TTC549 (cell line): Measurements from ENCODE around the gene MED13.

Experiments used
- FAIRE-seq: peaks from 2 replicates; lab custom pipeline; 2012; peaks lifted over from hg19 to GRCh38; lab: Jason Lieb, UNC

Gene MED13

GRCh38 chr17:62064791-62065563, at the start of gene MED13:
MED13 (minus strand) TSS chr17:62065278; CDS start chr17:62065205, 73 bp downstream.
- no peak for FAIRE-seq

- no peak for FAIRE-seq
Observed at GRCh38 chr17:62112229-62112628, 47.2 kb upstream of the MED13 start.

DNA sequence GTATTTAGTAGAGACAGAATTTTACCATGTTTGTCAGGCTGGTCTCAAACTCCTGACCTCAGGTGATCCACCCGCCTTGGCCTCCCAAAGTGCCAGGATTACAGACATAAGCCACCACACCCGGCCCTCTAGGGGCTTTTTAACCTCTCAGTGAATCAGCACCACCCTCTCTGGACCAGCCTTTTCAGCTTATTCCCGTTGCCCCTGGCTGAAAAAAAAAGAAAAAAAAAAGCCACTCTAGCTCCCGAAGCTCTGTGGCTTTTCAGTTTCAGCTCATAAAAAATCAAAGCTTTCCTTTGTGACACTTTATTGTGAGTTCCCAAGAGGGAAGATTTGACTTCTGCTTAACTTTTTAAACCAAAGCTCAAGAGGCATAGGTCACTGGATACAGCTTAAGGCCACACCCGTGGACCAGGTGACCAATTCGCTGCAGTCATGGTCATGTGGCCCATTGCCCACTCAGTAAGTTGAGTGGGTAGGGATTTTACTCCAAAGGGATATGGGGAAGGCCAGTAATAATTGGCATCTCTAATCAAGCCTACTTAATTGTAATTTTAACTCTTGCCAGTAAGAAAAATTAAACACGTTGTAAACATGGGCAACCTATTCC, 46.6 kb upstream of the MED13 start:
- FAIRE-seq = no peak

DNA sequence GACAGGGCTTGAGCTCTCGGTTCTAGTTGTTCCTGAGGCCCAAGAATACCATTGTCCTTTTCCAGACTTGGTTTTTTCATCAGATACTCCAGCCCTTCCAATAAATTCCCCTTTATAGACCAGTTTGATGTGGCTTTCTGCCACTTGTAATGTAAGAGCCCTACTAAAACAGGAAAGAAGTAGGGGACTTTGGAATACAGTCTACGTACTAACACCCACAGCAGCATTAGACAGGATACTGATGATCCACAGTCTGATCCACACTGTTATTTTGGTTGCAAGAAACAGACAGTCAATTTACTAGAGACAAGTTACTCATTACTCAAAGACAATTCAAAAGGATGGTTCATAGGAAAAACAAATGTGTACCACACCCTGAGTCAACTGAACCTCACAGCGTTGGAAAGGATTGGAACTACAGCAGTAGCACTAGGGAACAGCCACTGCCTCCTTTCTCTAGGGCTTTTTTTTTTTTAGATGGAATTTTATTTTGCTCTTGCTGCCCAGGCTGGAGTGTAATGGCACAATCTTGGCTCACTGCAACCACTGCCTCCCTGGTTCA, 45.9 kb upstream of the MED13 start:
- no peak for FAIRE-seq

- FAIRE-seq = no peak
Observed at GRCh38 chr17:62109924-62110323, 44.8 kb upstream of the MED13 start.

- no peak for FAIRE-seq
Observed at GRCh38 chr17:62109378-62109902, 44.4 kb upstream of the MED13 start.

DNA sequence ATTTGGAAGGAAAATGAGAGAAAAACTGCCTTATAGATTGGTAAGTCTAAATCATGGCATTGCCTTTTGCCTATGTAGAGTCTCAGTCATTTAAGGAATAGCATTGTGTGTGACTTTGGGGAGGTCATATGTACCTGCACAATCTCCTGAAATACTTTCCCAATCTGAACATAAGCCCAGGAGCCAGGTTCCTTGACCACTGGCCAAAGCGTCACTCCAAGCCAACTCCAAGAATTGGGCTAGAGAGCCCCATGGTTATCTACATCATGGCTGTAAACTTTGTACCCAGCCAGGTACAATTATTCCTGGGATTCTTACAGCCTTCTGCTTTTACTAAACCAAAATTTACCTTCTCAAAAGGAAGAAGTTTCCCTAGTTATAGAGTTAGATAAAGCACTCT, 40.8 kb upstream of the MED13 start:
- FAIRE-seq = no peak

- no peak for FAIRE-seq
Observed at GRCh38 chr17:62105357-62105756, 40.3 kb upstream of the MED13 start.

GRCh38 chr17:62101515-62101914, 36.4 kb upstream of the MED13 start:
- FAIRE-seq = no peak

DNA sequence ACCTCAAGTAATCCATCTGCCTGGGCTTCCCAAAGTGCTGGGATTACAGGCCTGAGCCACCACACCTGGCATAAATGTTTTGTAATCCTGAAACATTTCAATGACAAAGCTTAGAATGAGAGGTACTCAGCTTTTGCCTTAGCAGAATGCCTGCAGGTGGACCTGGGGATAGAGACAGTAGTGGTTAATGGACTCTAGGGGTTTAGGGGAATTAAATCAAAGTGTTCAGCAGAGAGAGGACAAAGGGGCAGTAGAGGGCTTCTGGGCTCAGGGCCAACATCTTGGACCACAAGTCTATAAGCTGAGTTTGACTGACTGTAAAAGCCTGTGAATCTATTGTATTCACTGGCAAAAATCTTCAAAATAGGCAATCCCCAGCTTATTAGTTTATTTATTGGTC, 36.0 kb upstream of the MED13 start:
- no peak for FAIRE-seq

- FAIRE-seq = no peak
Observed at GRCh38 chr17:62100055-62100454, 35.0 kb upstream of the MED13 start.

GRCh38 chr17:62099532-62099931, 34.5 kb upstream of the MED13 start:
- FAIRE-seq = no peak

DNA sequence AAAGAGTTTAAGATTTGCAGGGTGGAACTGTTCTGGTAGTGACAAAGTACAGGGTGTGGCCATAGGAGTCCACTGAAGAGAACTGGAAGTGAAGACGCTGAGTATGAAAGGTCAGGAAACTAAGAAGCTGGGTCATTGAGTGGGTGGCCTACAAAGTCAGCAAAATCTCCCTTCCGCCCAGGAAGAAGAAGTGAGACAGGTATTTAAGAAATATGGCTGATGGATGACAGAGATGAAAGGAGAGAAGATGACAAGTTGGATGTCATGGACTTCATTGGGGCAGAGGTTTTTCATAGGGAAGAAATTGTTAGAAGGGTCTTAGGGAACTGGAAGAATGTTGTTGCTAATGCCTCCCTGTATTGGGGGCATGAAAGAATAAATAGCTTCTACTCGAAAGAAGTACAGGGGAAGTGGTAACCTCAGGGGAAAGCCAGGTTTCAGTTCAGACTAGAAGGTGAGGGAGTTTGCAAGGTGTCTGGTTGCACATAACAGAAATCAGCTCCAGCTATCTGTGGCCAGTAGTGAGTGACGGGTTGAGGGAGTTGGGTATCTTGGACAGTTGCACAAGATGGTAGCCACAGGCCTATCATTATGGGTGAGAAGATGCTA, 33.6 kb upstream of the MED13 start:
- FAIRE-seq = no peak

- no peak for FAIRE-seq
Observed at GRCh38 chr17:62096401-62096670, 31.3 kb upstream of the MED13 start.

GRCh38 chr17:62094175-62094574, 29.1 kb upstream of the MED13 start:
- no peak for FAIRE-seq

DNA sequence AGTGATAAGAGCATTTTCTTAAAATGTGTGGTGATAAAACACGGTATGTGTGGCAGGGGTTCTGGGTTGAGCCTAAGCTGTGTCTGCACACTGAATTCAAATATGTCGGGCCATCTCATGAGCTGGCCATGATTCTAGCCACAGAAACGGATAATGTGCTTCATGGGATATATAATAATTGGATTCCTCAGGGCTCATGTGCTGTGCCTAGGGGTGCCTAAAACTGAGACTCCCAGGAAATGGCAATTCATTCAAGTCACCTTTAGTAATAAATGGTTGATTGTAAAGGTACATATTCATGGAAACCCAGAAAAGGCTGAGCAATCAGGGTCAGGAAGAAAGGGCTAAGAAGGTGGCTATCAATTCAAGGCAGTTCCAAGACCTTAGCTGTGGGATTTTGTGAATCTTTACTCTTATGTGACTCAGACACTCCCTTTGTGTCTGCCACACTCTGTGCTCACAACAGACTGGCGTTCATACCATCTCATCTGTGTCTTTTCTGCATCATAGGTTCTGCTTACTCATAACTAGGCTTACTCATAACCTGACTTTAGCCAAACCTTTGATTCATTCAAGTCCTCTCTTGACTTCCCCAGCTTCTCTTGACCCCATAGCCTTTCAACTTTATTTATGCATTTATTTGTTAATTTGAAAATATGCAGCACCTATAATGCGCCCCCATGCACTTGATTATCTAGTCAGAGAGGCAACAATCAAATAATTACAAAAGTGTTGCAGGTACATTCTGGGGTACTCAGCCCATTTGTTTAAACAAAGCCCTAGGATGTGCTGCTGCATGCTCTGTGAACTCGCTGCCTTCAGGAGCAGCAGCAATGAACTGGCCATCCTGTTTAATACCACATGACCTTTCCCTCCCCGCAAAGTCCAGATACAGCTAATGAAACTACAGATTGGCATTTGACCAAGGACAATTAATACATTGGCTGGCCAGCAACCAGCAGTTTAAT, 28.4 kb upstream of the MED13 start:
- FAIRE-seq = no peak

DNA sequence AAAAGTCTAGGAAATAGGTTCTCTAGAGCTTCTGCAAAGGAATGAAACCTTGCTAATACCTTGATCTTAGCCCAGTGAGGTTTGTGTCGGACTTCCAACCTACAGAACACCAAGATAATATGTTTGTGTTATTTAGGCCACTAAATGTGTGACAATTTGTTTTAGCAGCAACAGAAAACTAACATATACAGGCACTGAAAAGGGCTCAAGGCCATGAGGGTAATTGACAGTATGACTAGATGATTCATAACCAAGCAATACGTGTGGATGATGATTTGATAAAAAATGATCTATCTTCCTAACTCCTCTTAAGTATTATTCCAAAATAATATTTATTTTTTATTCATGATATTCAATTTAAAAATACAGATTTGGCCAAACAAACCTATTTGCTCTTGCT, 27.7 kb upstream of the MED13 start:
- no peak for FAIRE-seq

DNA sequence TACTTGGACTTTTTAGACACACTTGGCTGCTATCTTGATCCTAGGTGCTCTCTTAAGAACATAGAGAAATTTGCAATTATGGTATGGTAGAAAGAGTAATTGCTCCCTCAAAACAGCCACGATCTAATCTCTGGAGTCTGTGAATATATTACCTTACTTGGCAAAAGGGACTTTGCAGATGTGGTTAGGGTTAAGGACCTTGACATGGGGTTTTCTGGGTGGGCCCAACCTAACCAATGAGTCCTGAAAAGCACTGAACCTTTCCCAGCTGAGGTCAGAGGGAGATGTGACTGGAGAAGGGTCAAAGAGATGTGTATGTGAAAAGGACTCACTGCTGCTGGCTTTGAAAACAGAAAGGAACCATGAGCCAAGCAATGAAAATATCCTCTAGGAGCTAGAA, 26.7 kb upstream of the MED13 start:
- FAIRE-seq = no peak

DNA sequence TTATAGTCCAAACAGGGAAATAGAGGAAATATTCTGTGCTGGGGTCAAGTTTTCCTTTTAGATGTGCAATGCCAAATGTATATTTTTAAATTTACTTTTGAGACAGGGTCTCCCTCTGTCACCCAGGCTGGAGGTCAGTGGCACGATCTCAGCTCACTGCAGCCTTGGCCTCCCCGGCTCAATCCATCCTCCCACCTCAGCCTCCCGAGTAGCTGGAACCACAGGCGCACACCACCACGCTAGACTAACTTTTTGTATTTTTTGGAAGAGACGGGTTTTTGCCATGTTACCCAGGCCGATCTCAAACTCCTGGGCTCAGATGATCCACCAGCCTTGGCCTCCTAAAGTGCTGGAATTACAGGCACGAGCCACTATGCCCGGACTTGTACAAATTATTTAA, 25.8 kb upstream of the MED13 start:
- no peak for FAIRE-seq

DNA sequence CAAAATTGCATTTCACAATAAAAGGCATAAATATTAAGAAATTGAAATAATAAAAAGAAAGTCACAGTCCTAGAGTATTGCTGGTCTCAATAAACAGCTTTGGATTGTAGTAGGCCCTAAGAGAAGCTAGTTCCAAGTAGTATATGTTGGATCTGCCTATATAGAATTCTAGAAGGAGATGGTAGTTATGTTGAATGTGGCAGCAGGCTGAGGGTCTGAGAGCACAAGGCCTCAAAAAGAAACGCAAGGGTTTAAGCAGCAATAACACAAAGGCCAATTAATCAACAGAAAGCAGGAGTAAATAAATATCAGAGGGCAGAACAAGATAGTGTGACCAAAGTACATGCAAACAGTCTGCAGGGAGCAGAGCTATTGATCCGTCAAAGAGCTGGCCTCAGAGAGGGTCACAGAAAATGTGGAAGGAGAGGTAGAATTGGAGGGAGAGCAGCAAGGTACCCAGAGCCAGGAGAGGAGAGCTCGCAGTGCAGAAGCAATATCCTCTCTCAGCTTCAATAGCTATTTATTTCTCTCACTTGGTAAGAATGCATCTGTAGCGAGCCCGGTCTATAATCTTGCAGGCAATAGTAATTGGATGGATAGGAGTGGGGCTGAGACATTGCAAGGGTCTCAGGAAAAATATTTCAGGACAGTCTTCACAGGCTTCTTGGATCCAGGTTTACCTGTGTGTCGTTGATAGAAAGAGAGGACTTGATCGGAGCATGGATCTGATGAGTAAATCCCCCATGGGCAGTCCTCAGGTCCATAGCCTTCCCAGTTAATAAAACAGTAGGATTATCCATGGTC, 25.1 kb upstream of the MED13 start:
- FAIRE-seq = no peak

DNA sequence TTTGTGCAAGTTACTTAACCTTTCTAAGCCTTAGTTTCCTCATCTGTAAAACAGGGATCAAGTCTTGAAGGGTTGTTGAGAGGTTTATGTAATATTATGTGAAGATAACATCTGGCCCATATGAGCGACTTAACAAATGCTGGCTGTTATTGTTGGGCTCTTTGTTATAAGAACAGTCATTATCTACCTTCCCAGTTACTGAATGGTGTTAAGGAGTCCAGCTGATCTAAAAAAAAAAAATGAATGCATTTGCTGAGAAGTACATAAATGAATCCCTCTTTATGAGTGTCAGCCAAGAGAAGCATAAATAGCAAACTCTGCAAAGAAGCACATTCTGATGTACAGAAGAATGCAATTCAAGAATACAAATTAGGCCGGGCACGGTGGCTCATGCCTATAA, 24.3 kb upstream of the MED13 start:
- no peak for FAIRE-seq
